ACC112 (cell line): Measurements from ENCODE around the gene AOPEP.

Experiments
- H2AFZ ChIP-seq: fragments of 200-600 bp; sonication (generic); one replicate; pipeline ENCODE4 v1.6.0; 2017; ENCODE audit warnings: antibody characterized with exemption, low read length; ENCODE audit not compliant: unreplicated experiment
- H3K27ac ChIP-seq: fragments of 200-600 bp; sonication (generic); 2 replicates; pipeline ENCODE4 v1.5.1; 2014; ENCODE audit warnings: low read depth, mild to moderate bottlenecking, antibody characterized with exemption, low read length, moderate library complexity
- H3K27me3 ChIP-seq: fragments of 200-600 bp; sonication (generic); 2 replicates; pipeline ENCODE4 v1.6.1; 2014; ENCODE audit warnings: mild to moderate bottlenecking, antibody characterized with exemption, low read length, moderate library complexity, mixed read lengths; ENCODE audit not compliant: insufficient read depth
- H3K36me3 ChIP-seq: fragments of 200-600 bp; sonication (generic); 2 replicates; pipeline ENCODE4 v1.6.1; 2016; ENCODE audit warnings: mild to moderate bottlenecking, antibody characterized with exemption, low read length, moderate library complexity, mixed read lengths; ENCODE audit not compliant: insufficient read depth
- H3K4me1 ChIP-seq: fragments of 200-600 bp; sonication (generic); one replicate; pipeline ENCODE4 v1.6.1; 2016; ENCODE audit warnings: low read length, mixed read lengths; ENCODE audit not compliant: insufficient read depth, unreplicated experiment, control insufficient read depth
- H3K4me3 ChIP-seq: fragments of 200-600 bp; sonication (generic); 2 replicates; pipeline ENCODE4 v1.5.1; 2014; ENCODE audit warnings: mild to moderate bottlenecking, low read depth, low read length
- H3K79me2 ChIP-seq: fragments of 200-600 bp; sonication (generic); one replicate; pipeline ENCODE4 v1.6.0; 2016; ENCODE audit warnings: low read length; ENCODE audit not compliant: control insufficient read depth, unreplicated experiment, insufficient read depth

Gene AOPEP

DNA sequence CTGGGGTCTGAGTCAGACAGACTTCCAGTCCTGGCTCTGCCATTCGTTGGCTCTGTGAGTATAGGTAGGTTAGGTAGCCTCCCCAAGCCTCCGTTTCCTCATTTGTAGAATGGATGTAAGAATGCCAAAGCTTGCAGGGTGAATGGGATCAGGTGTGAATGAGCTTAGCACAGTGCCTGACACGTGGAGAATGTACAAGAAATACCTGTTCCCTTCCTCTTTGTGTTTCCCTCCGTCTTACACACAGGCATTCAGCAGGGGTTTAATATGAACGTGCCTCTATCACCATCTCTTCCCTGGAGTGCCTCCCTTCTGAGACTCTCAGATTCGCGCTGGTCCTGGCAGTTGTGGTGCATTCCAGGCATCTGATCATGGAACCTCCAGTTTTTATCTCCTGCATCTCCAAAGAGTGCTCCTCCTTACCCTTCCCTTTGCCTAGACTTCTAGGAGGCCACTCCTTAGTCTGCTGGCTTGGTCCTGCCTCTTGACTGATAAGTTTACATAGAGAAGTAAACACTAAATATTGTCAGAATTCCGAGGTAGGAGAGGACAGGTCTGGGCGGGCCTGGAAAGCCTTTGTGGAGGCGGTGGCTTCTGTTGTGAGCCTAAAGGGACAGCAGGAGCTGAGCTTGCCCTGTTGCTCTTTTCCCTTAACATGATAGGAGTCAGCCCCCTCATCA, 199.4 kb downstream of the AOPEP start:
- peaks cover 3% of the 10 kb centered on the region for H3K79me2 ChIP-seq
- peaks cover 27% of the 10 kb centered on the region for H3K4me1 ChIP-seq
- H3K27ac ChIP-seq, result no peak overlapping the region
- no peak overlapping the region for H3K4me3 ChIP-seq
- peaks cover 7% of the 10 kb centered on the region; the same call in 1 of the 2 replicates for H3K36me3 ChIP-seq
- H3K27me3 ChIP-seq, result no peaks in the 10 kb centered on the region
- H2AFZ ChIP-seq, result no peak overlapping the region

DNA sequence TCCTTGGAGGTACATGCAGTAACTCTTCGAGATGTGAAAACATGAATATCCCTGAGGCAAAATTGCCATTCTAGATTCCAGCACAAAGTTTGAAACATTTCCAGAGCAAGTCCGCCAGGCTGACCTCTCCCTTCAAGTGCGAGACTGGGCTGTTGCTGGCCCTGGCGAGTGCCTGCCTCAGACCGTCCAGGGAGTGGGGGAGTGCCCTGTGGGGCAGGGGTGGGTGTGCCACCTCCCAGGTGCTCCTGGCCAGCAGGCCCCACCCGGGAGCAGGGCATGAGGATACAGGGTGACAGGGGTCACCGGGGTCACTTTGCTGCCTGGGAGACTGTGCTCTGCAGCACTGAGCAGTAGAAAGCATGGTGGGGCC, 199.9 kb downstream of the AOPEP start:
- Histone ChIP-seq H2AFZ (no peak overlapping the region), H3K4me1 (peaks cover 22% of the 10 kb centered on the region), H3K79me2 (peaks cover 3% of the 10 kb centered on the region), H3K27me3 (no peaks in the 10 kb centered on the region), H3K27ac (no peak overlapping the region), H3K4me3 (no peak overlapping the region), H3K36me3 (peaks cover 7% of the 10 kb centered on the region; the same call in 1 of the 2 replicates)

DNA sequence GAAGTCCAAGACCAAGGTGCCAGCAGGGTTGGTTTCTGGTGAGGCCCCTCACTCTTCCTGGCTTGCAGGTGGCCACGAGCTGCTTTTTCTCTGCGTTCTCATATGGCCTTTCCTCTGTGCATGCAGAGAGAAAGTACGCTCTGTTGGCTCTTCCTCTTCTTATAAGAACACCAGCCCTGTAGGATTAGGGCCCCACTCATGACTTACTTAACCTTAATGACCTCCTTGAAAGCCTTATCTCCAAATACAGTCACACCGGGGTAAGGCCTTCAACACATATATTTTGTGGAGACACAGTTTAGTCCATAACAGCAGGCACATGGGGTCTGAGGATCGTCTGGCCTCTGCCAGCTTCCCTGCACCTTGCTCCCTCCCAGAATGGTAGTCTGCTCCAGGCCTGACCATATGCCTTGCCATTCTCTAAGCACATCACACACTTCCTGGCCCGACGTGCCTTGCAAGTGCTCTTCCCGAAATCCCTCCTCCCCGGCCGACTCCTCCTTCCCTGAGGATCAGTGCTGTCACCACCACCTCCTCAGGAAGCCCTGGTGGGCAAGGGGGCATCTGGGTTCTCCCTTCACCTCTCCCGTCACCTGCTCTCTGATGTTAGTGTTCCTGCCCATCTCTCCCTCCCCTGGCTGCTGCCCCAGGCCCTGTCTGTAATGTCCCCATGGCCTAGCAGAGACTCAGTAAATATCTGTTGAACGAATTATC, 200.7 kb downstream of the AOPEP start:
- peaks cover 14% of the 10 kb centered on the region for H3K4me1 ChIP-seq
- H3K36me3 ChIP-seq, result peaks cover 7% of the 10 kb centered on the region; the same call in 1 of the 2 replicates
- H3K27me3 ChIP-seq, result no peaks in the 10 kb centered on the region
- H2AFZ ChIP-seq, result no peak overlapping the region
- peaks cover 3% of the 10 kb centered on the region for H3K79me2 ChIP-seq
- H3K4me3 ChIP-seq, result no peak overlapping the region
- no peak overlapping the region for H3K27ac ChIP-seq

DNA sequence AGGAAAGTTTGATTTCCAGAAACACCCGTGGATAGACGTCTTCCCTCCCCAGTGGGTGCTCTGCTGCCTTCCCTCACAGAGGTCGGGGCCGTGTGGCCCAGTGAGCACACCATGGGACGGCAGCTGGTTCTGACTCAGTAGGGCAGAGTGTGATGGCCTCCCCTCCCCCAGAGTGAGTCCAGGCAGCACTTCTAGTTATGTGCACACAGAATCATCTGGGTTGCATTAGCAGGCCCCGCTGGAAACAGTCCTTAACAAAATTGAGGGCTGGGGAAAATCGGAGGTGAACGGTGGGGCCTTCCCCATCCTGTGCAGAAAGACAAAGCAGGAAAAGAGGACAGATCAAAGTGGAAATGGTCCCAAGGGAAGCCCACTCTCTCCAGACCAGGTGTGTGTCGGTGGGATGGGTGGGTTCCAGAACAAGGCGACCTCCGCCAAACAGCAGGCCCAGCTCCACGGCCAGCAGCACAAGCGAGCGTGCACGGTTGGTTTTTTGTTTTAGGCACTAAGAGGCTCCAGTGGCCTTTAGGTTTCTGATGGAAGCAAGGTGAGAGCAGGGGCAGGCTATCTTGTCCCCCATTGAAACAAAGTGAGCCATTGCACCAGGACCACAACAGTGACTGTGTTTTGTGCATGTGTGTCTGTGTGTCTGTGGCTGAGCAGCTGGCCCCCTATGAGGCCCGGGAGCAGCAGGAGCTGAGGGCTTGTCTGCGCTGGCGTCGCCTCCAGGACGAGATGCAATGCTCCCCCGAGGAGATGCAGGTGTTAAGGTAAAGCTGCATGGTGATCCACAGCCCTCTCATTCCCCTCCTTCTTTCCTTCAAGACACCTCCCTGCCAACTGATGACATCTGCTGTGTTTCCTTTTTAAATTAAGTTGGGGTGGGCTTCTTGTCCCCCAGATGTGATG, 201.5 kb downstream of the AOPEP start:
- Histone ChIP-seq H3K79me2 (peaks cover 3% of the 10 kb centered on the region), H2AFZ (no peak overlapping the region), H3K27me3 (no peaks in the 10 kb centered on the region), H3K27ac (no peak overlapping the region), H3K36me3 (peaks cover 7% of the 10 kb centered on the region; the same call in 1 of the 2 replicates), H3K4me1 (peaks cover 9% of the 10 kb centered on the region), H3K4me3 (no peak overlapping the region)

DNA sequence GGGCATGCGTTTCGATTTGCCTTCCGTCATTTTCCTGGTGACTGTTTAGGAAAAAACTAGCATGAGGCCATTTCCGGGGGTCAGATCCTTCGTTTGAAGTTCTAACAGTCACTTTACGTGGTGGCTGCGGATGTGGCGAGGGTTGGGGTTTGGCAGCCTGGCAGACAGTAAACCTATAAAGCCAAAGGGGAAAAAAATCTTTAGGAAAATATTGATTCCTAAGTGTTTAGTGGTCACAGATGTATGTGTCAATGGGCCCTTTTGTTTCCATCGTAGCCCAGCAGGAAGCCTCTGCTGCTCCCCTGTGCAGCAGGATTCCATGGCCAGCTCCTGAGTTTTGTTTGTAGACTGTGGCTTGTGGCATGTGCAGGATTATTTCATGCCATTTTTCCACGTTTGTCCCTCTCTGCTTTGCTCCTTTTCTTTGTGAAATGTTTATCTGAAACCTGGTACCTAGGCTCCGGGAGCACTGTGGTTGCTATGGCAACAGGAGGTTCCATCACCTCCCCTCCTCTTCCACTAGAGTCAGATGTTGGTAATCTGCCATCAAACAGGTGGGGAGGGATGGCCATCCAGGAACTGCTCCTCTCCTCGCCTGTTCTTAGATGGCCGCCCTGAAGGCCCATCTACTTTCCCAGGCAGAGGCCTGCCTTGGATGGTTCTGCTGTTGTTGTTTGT, 202.3 kb downstream of the AOPEP start:
- H3K79me2 ChIP-seq, result no peaks in the 10 kb centered on the region
- no peak overlapping the region for H2AFZ ChIP-seq
- H3K27ac ChIP-seq, result peak overlapping the region; percentile 42; the same call in 1 of the 2 replicates
- H3K36me3 ChIP-seq, result peaks cover 7% of the 10 kb centered on the region; the same call in 1 of the 2 replicates
- H3K27me3 ChIP-seq, result no peaks in the 10 kb centered on the region
- H3K4me3 ChIP-seq, result no peak overlapping the region
- peaks cover 7% of the 10 kb centered on the region for H3K4me1 ChIP-seq

DNA sequence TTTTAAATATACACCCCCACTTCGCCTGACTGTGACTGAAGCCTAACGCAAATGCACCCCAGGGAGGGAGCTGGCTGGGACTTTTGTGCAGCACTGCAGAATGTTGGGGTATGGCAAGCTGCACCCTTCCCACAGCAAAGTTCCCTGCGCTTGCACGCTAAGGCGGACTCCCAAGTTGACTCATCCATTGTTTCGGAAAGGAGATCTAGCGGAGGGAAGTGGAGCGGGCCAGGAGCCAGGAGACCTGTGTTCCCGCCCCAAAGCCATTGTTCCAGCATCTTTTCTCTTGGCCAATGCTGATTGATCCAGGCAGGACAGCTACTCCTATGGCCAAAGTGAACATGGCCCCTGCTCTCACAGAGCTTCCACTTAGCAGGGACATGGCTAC, 202.9 kb downstream of the AOPEP start:
- Histone ChIP-seq H3K4me3 (no peak overlapping the region), H3K79me2 (no peaks in the 10 kb centered on the region), H3K36me3 (peaks cover 1% of the 10 kb centered on the region; the same call in 1 of the 2 replicates), H3K27me3 (no peaks in the 10 kb centered on the region), H2AFZ (no peak overlapping the region), H3K4me1 (peaks cover 7% of the 10 kb centered on the region), H3K27ac (peak overlapping the region; percentile 42; the same call in 1 of the 2 replicates)

DNA sequence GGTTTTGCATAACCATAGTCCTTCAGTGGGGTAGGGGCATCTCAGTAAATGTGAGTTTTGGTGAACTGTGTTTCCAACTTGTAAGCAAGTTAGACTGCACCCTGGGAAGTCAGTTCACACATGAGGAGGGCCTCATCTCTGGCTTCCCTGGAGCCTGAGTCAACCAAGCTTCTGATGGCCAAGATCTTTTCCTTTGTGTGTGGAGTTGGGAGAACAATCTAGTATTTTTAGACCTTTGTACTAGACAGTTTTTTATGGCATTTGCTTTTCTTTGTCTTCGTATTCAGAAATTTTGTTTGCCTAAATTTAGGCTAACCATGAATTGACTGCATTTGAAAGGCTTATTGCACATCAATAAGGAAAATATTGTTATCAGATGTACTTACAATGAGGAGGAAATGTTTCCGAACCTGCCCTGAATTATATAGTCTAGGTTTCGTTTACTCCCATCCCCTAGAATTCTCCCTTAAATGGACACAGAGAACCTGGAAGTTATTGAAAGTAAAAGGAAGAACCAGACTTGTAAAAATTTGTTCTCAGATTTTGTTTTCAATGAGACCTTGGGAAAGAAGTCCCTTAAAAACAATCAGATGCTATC, 204.6 kb downstream of the AOPEP start:
- H3K36me3 ChIP-seq, result no peaks in the 10 kb centered on the region
- no peaks in the 10 kb centered on the region for H3K27me3 ChIP-seq
- no peak overlapping the region for H2AFZ ChIP-seq
- H3K27ac ChIP-seq, result no peak overlapping the region
- no peaks in the 10 kb centered on the region for H3K79me2 ChIP-seq
- H3K4me3 ChIP-seq, result no peak overlapping the region
- H3K4me1 ChIP-seq, result peaks cover 7% of the 10 kb centered on the region

DNA sequence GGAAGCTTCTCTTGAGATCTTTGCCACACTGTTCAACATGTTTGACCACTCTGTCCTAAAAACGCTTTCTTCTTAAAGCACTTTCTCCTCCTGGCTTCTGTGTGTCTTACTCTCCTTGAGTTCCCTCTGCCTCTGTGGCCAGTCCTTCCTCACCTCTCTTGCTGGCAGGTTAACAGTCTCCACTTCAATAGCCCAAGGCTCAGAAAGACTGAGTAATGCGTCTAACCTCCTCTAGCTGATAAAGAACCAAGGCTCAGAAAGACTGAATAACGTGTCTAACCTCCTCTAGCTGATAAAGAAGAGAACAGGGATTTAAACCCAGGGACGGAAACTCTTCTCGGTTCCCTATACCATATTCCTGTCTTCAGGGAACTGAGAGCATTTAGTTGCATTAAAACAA, 205.2 kb downstream of the AOPEP start:
- no peak overlapping the region for H3K4me3 ChIP-seq
- H3K27me3 ChIP-seq, result no peaks in the 10 kb centered on the region
- no peaks in the 10 kb centered on the region for H3K36me3 ChIP-seq
- H3K79me2 ChIP-seq, result no peaks in the 10 kb centered on the region
- H3K27ac ChIP-seq, result no peak overlapping the region
- H3K4me1 ChIP-seq, result peaks cover 7% of the 10 kb centered on the region
- H2AFZ ChIP-seq, result no peak overlapping the region

DNA sequence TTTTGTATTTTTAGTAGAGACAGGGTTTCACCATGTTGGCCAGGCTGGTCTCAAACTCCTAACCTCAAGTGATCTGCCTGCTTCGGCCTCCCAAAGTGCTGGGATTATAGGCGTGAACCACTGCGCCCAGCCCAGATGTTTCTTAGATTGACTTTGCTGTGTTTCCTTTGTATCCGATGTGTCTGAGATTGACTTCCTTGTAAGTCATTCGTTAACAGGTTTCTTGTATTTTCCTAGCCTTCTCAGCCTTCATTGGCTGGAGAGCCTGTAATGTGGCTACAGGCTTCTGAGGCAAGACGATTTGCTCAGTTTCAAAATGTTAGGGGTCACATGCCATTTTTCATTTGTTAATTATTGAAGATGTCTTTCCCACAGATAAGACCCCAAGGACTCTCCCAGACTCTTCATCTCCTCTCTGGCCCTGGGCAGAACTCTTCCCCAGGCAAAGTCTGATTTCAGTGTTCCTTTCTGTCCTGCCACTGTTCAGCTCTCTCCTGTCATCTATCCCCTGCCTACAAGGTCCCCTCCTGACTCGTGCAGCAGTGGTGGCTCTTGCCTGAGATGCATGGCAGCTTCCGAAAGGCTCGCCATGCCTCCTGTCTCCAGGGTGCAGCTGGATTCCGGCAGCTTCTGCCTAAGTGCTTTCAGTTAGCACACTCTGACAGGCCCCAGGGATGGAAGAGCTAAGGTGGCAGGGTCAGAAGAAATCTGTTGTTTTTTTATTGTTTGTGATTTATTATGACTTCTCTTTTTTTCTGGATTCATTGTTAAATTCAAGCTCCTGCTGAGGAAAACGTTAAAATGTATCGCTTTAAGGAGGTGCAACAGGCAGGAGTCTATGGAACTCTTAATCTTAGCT, 206.4 kb downstream of the AOPEP start:
- Histone ChIP-seq H3K79me2 (no peaks in the 10 kb centered on the region), H3K4me1 (peaks cover 16% of the 10 kb centered on the region), H3K27me3 (no peaks in the 10 kb centered on the region), H3K27ac (peak overlapping the region; percentile 26; the same call in 1 of the 2 replicates), H3K4me3 (no peak overlapping the region), H2AFZ (no peak overlapping the region), H3K36me3 (no peaks in the 10 kb centered on the region)
